HG03097 (cell line): Measurements from ENCODE around the gene PIP4K2A.

Experiments used
- ATAC-seq: cut with Tn5 transposase; IDR thresholded peaks from one replicate; pipeline ENCODE4 v1.9.1; 2021; ENCODE audit not compliant: unreplicated experiment, low FRiP score

PIP4K2A gene

GRCh38 chr10:22564060-22564459, 150.3 kb downstream of the PIP4K2A start:
- ATAC-seq = no peak

- ATAC-seq = no peak
Measured at GRCh38 chr10:22561909-22562308, 152.5 kb downstream of the PIP4K2A start.

GRCh38 chr10:22560913-22561239, 153.5 kb downstream of the PIP4K2A start:
- ATAC-seq = no peak

- ATAC-seq = no peak
Measured at GRCh38 chr10:22560096-22560912, 154.1 kb downstream of the PIP4K2A start.

- no peak for ATAC-seq
Measured at GRCh38 chr10:22557321-22557720, 157.1 kb downstream of the PIP4K2A start.

GRCh38 chr10:22556774-22557173, 157.6 kb downstream of the PIP4K2A start:
- ATAC-seq = no peak

GRCh38 chr10:22554461-22555182, 159.8 kb downstream of the PIP4K2A start:
- ATAC-seq = no peak

- no peak for ATAC-seq
Measured at GRCh38 chr10:22553452-22553995, 160.9 kb downstream of the PIP4K2A start.

GRCh38 chr10:22552888-22553378, 161.4 kb downstream of the PIP4K2A start:
- no peak for ATAC-seq

GRCh38 chr10:22551681-22552365, 162.6 kb downstream of the PIP4K2A start:
- ATAC-seq = no peak

- no peak for ATAC-seq
Measured at GRCh38 chr10:22550732-22551131, 163.6 kb downstream of the PIP4K2A start.

GRCh38 chr10:22548344-22548743, 166.0 kb downstream of the PIP4K2A start:
- no peak for ATAC-seq

GRCh38 chr10:22545643-22546042, 168.7 kb downstream of the PIP4K2A start:
- no peak for ATAC-seq

GRCh38 chr10:22544325-22545068, 169.9 kb downstream of the PIP4K2A start:
- ATAC-seq = no peak

- no peak for ATAC-seq
Measured at GRCh38 chr10:22542773-22543172, 171.6 kb downstream of the PIP4K2A start.

- no peak for ATAC-seq
Measured at GRCh38 chr10:22541900-22542299, 172.5 kb downstream of the PIP4K2A start.

GRCh38 chr10:22539579-22540298, 174.6 kb downstream of the PIP4K2A start:
- no peak for ATAC-seq

GRCh38 chr10:22537810-22538209, 176.6 kb downstream of the PIP4K2A start:
- ATAC-seq = no peak

GRCh38 chr10:22536620-22537019, 177.8 kb downstream of the PIP4K2A start:
- no peak for ATAC-seq
